ENCODE results near the gene TMEM130.

DNA sequence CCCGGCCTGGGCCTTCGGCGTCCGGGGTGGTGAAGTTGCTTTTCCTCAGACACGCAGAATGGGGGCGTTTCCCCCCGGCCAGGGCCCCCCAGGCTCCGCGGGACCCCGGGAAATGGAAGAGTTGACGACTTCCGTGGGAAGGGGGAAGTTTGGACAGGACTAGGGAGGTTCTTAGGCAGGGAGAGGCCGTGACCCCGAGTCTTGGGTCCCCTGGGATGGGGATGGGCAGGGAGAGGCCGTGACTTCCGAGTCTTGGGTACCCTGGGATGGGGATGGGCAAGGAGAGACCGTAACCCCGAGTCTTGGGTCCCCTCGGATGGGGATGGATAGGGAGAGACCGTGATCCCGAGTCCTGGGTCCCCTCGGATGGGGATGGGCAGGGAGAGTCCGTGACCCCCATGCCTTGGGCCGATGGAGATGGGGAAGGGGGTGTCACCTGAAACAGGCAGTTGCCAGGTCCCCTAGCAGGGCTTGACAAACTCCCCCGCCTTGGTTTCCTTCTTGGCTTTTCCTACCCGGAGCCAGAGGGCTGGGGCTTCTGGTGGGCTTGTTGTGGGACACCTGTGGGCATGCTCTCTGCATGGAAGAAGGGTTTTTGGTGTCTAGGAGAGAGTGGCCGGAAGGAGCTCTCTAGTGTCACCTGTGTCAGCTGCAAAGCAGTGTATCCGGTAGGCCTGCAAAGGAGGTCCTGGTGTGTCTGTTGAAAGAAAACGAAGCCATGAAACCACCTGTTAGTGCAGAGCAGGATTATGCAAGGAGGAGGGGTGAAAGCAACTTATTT lies 9.6 kb upstream of the TMEM130 start:
- no peak for TF ChIP-seq EP300 (IDR thresholded peaks at IDR 0.05; ENCODE audit: borderline replicate concordance)
- no peak for TF ChIP-seq YY1 (IDR thresholded peaks at IDR 0.05; ENCODE audit: low read depth)
- TF ChIP-seq, protein P1, sequence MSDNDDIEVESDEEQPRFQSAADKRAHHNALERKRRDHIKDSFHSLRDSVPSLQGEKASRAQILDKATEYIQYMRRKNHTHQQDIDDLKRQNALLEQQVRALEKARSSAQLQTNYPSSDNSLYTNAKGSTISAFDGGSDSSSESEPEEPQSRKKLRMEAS (IDR thresholded peaks at IDR 0.05), result no peak
- 0 out of 2 replicates have a peak, but pooled peaks have one; percentile 2 for TF ChIP-seq TCF12 (IDR thresholded peaks at IDR 0.05; ENCODE audit: low read depth)
- no peak for TF ChIP-seq EGR1 (IDR thresholded peaks at IDR 0.05)
- no peak for TF ChIP-seq ZBTB7A (IDR thresholded peaks at IDR 0.05; ENCODE audit: low read depth)
- no peak for TF ChIP-seq CREB1 (IDR thresholded peaks at IDR 0.05; ENCODE audit: low read depth)
- TF ChIP-seq RAD21 (IDR thresholded peaks at IDR 0.05; ENCODE audit: low read depth), result no peak
- no peak for TF ChIP-seq CEBPB (IDR thresholded peaks at IDR 0.05)
- TF ChIP-seq, protein P2, sequence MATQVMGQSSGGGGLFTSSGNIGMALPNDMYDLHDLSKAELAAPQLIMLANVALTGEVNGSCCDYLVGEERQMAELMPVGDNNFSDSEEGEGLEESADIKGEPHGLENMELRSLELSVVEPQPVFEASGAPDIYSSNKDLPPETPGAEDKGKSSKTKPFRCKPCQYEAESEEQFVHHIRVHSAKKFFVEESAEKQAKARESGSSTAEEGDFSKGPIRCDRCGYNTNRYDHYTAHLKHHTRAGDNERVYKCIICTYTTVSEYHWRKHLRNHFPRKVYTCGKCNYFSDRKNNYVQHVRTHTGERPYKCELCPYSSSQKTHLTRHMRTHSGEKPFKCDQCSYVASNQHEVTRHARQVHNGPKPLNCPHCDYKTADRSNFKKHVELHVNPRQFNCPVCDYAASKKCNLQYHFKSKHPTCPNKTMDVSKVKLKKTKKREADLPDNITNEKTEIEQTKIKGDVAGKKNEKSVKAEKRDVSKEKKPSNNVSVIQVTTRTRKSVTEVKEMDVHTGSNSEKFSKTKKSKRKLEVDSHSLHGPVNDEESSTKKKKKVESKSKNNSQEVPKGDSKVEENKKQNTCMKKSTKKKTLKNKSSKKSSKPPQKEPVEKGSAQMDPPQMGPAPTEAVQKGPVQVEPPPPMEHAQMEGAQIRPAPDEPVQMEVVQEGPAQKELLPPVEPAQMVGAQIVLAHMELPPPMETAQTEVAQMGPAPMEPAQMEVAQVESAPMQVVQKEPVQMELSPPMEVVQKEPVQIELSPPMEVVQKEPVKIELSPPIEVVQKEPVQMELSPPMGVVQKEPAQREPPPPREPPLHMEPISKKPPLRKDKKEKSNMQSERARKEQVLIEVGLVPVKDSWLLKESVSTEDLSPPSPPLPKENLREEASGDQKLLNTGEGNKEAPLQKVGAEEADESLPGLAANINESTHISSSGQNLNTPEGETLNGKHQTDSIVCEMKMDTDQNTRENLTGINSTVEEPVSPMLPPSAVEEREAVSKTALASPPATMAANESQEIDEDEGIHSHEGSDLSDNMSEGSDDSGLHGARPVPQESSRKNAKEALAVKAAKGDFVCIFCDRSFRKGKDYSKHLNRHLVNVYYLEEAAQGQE (IDR thresholded peaks at IDR 0.05; ENCODE audit: low read depth), result no peak
- TF ChIP-seq TAF1 (IDR thresholded peaks at IDR 0.05; ENCODE audit: low read depth), result no peak
- TF ChIP-seq TEAD4 (IDR thresholded peaks at IDR 0.05), result no peak
- TF ChIP-seq, protein P3, sequence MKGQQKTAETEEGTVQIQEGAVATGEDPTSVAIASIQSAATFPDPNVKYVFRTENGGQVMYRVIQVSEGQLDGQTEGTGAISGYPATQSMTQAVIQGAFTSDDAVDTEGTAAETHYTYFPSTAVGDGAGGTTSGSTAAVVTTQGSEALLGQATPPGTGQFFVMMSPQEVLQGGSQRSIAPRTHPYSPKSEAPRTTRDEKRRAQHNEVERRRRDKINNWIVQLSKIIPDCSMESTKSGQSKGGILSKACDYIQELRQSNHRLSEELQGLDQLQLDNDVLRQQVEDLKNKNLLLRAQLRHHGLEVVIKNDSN (IDR thresholded peaks at IDR 0.05), result no peak
